DND-41 (cell line): ENCODE results near the gene DNTT.

Source experiments
- EZH2 ChIP-seq: IDR thresholded peaks from 3 replicates; pipeline ENCODE4 v1.6.1; 2012; ENCODE audit warnings: borderline replicate concordance, low read depth, mild to moderate bottlenecking, moderate library complexity, low read length, inconsistent platforms; ENCODE audit not compliant: severe bottlenecking
- TF ChIP-seq, protein P1 (sequence below): IDR thresholded peaks from 2 replicates; pipeline ENCODE4 v1.5.1; 2012; ENCODE audit warnings: borderline replicate concordance, low read length, moderate library complexity, mild to moderate bottlenecking; ENCODE audit not compliant: poor library complexity, severe bottlenecking; ENCODE audit errors: extremely low read depth

DNA sequence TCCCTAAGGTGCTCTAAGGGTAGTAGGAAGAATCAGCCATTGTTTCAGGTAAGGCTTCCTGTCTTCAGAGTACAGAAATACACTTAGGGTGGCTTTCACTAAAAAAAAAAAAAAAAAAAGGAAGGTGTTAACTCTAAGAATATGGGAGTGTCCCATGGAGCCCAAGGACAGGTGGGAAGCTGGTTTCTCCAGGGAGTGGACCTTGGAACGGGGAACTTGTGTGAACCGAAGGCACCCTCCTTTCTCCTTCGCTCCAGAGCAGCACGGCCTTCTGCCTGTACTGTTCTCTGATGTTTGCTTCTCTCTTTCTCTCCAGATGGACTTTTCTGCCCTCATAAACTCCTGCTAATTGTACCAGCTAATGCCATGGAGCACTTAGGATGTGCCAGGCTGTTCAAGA, 48.3 kb downstream of the DNTT start:
- TF ChIP-seq EZH2, result no peak
- TF ChIP-seq, protein P1, sequence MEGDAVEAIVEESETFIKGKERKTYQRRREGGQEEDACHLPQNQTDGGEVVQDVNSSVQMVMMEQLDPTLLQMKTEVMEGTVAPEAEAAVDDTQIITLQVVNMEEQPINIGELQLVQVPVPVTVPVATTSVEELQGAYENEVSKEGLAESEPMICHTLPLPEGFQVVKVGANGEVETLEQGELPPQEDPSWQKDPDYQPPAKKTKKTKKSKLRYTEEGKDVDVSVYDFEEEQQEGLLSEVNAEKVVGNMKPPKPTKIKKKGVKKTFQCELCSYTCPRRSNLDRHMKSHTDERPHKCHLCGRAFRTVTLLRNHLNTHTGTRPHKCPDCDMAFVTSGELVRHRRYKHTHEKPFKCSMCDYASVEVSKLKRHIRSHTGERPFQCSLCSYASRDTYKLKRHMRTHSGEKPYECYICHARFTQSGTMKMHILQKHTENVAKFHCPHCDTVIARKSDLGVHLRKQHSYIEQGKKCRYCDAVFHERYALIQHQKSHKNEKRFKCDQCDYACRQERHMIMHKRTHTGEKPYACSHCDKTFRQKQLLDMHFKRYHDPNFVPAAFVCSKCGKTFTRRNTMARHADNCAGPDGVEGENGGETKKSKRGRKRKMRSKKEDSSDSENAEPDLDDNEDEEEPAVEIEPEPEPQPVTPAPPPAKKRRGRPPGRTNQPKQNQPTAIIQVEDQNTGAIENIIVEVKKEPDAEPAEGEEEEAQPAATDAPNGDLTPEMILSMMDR, result no peak
